GM10266 (cell line): ENCODE data around the gene STPG2.
"Not testable (repeated sequence)": the region's sequence is repeated elsewhere in the genome, so short reads cannot be mapped to it uniquely, and the experiment has no call there.

Experiments used
- DNase-seq: peaks from one replicate; pipeline ENCODE4 v3.0.0; 2012; ENCODE audit errors: extremely low spot score
- CTCF ChIP-seq: IDR thresholded peaks from 2 replicates; pipeline ENCODE4 v1.5.1; 2012; ENCODE audit warnings: mild to moderate bottlenecking, low read depth; ENCODE audit not compliant: control insufficient read depth, insufficient read depth; ENCODE audit errors: missing control alignments

Gene STPG2

DNA sequence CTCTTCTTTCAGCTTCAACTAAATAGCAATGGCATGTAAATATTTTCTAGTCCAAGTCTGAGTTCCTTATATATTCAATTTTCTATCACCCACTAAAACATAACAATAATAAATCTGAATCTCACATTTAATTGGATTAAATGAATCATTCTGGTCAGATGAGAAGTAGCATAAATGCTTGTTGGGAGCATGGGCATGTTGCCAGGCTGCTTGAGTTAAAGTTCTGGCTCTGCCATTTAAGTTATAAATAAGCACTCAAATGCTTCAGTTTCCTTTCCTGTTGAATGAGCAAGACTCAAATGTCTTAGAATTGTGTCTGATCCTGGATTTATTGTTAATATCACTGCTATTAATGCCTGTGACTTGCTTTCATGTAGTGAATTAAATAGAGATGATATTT, 496.3 kb downstream of the STPG2 start:
- DNase-seq: no peak
- no peak for TF ChIP-seq CTCF

DNA sequence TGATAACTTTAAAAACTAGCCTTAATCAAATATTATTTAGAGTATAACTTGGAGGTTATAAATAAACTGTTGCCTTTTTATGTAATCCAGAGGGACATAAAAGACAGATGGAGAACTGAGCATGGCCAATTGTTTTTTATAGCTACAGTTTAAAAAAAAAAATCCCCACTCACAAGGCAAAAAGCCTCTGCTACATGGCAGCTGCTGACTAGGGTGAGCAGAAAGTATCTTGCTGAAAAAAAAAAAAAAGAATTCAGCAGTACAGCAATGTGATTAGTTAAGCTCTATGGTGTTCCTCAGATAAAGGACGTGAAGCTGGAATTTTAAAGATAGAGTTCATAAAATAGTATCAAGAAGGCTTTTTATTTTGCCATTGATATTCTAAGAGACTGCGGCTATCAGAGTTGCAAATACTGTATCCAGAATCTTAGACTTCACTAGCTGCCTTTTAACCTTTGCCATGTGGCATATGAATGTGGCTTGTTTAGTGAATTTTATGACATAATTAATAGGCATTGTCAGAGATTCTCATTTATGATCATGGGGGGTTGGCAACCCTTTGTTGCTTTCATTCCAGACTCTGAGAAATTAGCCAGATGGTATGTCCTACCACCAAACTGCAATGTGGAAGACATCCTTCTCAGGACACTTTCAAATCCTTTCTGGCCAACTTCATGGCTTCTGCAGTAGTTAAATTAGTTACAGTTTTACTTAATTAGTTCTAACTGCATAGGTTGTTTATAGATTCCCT, 498.0 kb downstream of the STPG2 start:
- no peak for TF ChIP-seq CTCF
- no peak for DNase-seq

DNA sequence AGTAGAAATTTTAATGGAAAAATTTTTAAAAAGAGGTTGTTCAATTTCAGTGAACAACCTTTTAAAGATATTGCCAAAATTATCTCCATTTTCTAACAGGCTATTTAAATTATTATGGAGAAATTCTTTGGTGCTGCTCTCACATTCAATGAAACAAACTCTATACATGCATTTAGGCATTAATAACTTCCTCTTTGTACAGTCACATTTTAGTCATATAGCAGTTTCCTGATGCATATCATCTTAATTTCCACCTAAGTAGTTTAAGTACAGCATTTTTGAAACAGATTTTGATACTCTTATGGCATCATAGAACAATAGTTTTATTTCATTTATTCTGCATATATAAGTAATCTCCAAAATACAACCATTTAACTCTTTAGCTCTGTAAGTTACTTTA, 500.1 kb downstream of the STPG2 start:
- TF ChIP-seq CTCF: no peak
- DNase-seq: no peak

GRCh38 chr4:97639961-97640360, 503.3 kb downstream of the STPG2 start:
- no peak for DNase-seq
- no peak for TF ChIP-seq CTCF

- DNase-seq: not testable (repeated sequence)
These were observed 509.4 kb downstream of the STPG2 start for GRCh38 chr4:97633831-97634230.

DNA sequence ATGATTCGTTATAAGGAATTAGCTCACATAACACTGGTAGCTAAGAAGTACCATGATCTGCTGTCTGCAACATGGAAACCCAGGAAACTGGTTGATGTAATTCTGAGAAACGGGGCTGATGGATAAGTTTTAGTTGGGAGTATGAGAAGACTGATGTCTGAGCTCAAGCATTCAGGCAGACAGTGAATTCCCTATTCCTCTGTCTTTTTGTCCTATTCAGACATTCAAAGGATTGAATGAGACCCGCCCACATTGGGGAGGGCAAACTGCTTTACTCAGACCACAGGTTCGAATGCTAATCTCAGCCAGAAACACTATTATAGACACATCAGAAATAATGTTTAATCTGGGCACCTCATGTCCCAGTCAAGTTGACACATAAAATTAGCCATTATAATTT, 515.5 kb downstream of the STPG2 start:
- no peak for TF ChIP-seq CTCF
- no peak for DNase-seq

- DNase-seq: no peak
- TF ChIP-seq CTCF: no peak
These were observed 519.1 kb downstream of the STPG2 start for GRCh38 chr4:97624204-97624603.

GRCh38 chr4:97605932-97606331, 537.3 kb downstream of the STPG2 start:
- no peak for DNase-seq
- no peak for TF ChIP-seq CTCF
